Measurements from ENCODE around the gene KLHL3.

DNA sequence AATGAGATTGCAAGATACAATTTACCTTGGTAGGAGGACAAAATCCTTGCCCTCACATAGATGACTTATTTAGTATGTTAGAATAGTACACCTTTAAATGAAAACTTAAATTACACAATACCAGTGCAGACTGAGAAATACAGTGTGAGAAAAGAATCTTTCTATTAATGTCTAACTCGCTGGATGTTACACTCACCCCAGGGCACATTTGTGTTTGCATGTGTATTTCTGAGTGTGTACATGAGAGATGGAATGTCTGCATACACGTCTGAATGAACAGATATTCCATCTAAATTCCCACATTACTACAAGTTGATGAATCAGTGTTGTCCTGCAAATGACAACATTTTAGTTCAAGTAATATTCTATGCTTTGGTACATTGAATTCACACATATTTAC lies 99.8 kb downstream of the KLHL3 start:
- TF ChIP-seq, protein P1, sequence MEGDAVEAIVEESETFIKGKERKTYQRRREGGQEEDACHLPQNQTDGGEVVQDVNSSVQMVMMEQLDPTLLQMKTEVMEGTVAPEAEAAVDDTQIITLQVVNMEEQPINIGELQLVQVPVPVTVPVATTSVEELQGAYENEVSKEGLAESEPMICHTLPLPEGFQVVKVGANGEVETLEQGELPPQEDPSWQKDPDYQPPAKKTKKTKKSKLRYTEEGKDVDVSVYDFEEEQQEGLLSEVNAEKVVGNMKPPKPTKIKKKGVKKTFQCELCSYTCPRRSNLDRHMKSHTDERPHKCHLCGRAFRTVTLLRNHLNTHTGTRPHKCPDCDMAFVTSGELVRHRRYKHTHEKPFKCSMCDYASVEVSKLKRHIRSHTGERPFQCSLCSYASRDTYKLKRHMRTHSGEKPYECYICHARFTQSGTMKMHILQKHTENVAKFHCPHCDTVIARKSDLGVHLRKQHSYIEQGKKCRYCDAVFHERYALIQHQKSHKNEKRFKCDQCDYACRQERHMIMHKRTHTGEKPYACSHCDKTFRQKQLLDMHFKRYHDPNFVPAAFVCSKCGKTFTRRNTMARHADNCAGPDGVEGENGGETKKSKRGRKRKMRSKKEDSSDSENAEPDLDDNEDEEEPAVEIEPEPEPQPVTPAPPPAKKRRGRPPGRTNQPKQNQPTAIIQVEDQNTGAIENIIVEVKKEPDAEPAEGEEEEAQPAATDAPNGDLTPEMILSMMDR (IDR thresholded peaks at IDR 0.05) = no peak
- TF ChIP-seq POLR2A (IDR thresholded peaks at IDR 0.05) = no peak
